NK-92 (cell line): ENCODE data around the gene PPIF.
A peak's percentile ranks its signal among the peaks of the same experiment; 100 is the strongest.

Source experiments
- DNase-seq: peaks from one replicate; lab custom pipeline; 2025; ENCODE audit not compliant: unreplicated experiment; lab: John Stamatoyannopoulos, UW

The PPIF gene

DNA sequence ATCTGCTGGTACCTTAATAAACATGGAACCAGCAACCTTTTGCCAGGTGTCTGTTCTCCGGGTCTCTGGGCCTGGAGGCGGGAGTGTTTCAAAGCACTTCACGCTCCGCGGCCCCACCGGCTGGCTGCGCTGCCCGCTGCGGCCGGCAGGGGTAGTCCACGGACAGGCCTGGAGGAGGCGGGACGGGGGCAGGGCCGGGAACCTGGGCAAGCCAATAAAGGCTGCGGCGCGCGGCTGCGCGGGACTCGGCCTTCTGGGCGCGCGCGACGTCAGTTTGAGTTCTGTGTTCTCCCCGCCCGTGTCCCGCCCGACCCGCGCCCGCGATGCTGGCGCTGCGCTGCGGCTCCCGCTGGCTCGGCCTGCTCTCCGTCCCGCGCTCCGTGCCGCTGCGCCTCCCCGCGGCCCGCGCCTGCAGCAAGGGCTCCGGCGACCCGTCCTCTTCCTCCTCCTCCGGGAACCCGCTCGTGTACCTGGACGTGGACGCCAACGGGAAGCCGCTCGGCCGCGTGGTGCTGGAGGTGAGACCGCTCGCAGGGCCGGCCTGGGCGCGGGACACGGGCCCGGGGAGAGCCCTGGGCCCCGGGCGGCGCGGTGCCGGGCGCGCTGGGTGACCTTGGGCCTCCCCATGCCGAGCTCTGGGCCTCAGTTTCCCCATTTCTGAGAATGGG, at the start of gene PPIF:
TSS of gene PPIF (plus strand) at position 244 of the 668 bp plus-strand sequence. CDS start at position 324, 80 bp downstream.
- DNase-seq = peak; percentile 34

DNA sequence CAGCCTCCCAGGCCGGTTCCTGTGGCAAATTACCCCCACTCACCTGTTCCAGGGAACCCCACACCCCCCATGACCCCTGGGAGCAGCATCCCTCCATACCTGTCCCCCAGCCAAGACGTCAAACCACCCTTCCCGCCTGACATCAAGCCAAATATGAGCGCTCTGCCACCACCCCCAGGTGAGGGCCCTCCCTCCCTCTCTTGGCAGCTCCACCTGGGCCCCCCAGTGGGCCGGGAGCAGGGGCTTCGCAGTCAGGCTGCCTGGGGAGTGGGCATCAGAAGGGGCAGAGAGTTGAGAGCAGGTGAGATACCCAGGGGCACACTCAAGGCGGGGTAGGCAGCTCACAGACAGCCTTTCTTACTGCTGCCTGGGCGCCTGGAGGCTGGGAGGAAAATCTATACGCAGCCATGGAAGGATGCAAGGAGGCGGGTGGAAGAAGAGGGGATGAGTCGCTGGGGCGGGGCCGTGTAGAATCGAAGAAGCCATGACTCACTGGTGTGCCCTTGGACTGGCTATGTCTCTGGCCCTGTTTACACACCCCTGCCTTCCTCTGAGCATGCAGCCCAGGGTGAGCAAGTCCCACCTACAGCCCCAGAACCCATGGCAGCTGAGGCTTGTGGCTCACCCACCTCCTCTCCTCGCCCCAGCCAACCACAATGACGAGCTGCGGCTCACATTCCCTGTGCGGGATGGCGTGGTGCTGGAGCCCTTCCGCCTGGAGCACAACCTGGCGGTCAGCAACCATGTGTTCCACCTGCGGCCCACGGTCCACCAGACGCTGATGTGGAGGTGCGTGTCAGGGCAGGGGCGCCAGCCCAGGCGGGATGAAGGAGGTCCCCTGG, 48.6 kb upstream of the PPIF start:
- DNase-seq = no peak

DNA sequence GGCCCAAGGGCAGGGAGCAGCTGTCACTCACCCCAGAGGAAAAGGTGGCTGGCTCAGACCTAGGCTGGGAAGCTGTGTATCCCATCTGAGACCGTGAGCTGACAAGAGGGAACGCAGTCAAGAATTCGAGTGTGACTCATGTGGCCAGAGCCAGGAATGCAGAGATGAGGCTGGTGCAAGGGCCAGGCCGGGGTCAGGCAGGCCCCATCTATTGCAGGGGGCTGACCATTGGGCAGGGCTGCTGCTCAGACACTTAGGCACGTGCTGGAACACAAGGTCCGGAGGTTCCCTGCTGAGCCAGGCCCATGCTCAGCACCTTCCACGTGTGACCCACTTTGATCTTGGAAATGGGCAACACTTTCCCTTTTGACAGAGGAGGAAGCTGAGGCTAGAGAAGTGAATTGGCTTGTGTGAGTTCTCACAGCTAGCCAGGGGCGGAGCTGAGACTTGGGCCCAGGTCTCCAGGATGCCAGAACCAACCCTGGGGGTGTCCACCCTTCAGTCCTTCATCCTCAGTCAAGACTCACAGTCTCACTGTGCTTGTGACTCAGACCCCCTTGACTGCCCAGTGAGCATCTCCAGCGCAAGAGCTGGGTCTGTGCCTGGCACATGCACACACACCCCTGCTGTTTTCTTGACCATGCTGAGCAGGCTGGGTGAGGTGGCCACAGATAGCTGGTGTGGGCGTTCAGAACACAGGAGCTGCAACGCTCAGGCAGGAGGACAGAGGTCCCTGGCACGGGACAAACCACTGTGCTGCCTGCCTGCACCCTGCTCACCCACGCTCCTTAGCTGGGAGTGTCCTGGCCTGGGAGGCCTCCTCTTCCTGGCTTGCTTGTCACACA, 47.6 kb upstream of the PPIF start:
- DNase-seq = no peak

DNA sequence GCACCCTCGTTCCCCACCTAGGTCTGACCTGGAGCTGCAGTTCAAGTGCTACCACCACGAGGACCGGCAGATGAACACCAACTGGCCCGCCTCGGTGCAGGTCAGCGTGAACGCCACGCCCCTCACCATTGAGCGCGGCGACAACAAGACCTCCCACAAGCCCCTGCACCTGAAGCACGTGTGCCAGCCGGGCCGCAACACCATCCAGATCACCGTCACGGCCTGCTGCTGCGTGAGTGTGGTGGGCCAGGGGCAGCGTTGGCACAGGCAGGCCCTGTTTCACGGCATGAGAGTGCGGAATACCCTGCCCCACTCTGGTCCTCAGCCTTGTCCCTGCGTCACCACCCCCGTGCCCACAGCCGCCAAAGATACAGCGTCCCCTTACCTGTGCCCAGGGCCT, 46.6 kb upstream of the PPIF start:
- DNase-seq = no peak

DNA sequence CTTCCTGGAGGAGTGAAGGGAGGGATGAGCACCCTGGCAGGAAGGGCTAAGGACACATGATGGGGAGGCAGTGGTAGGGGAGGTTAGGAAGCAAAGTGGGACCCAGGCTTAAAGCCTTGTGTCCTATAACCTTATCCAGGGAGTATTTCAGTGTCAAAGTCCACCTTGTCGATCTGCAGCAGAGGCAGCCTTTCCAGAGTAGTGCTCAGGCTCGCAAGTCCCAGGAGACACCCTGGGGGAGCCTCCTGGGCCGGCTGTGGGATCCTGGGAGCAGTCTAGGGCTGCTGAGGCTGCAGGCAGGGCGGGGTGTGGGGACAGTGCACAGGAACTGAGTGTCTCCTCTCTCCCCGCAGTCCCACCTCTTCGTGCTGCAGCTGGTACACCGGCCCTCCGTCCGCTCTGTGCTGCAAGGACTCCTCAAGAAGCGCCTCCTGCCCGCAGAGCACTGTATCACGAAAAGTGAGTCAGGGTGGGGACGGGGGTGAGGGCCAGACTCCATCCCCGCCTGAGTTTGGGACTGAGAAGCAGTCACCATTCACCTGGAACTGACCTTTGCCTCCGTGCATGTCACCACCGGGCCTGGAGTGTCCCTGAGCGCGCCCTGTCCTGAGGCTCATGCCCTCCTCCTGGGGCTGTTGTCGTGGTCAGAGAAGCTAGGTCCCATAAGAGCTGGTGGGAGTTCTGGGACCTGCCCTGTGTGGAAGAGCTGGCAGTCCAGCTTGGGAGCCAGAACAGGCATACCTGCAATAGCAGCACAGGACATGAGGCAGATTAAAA, 45.3 kb upstream of the PPIF start:
- DNase-seq = no peak

DNA sequence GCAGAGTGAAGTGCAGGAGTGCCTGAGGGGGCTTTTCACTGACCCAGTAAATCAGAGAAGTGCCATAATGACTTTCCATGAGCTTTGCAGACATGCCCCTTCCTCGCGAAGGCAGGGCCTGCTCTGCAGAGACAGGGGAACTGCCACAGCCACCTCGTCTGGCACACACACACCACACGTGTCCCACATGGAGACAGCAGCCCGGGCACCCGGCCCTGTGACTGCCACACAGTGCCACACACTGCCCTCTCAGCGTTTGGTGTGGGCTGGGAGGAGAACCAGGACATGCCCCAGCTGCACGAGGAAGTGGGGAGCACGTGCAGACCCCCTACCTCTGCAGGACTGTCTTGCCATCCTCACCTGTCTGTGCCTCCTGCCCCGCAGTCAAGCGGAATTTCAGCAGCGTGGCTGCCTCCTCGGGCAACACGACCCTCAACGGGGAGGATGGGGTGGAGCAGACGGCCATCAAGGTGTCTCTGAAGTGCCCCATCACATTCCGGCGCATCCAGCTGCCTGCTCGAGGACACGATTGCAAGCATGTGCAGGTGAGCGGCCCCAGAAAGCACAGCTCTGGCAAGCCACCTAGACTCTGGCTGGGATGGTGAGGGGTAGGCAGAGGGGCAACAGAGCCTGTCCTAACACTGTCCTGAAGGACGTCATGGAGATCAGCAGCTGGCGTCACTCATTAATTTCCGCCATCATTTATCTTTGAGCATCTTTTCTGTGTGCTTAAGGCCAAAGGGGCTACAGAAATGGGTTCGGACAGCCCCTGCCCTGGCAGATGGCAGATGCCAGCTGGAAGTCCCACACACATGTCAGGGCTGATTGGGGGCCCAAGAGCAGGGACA, 43.4 kb upstream of the PPIF start:
- DNase-seq = no peak

DNA sequence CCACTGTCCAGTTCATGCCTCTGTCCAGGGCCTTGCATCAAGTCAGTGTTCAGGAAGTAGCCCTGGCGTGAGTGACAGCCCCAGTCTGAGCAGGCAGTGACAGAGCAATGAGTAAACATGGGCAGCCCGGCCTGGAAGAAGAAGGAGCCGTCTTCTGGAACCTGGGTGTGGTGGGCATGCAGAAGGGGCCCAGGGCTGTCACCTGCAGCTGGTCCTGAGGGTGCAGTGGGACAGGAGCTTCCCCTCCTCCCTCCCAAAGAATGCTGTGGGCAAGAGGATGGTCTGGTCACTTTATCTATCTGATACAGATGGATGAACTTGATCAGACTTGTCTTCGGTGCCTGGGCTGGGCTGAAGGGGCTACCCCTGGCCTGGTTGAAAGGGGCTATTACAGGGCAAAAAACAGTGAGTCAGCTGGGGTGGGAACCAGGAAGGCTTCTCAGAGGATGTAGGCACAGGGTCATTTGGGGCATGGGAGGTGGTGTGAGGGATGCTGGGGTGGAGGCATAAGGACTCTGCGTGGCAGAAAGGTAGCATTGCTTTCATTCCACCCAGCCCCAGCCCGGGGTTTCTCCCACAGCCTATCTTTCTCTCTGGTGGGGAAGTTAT, 42.7 kb upstream of the PPIF start:
- no peak for DNase-seq

DNA sequence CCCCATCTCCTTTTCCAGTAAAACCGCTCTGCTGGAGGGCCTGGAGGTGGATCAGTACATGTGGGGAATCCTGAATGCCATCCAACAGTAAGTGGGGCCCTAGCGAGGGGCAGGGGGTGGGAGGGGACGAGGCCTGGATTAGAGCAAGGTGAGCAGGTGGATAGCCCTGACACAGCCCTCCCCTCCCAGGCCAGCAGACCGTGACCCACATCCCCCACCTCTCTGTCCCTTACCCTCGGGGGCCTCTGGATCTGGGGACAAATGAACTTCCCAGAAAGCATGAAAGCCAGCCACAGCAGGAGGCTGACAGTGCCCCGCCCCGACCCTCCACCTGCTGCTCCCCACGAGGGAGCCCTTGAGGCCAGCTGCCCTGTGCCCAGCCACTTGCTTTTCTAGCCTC, 41.8 kb upstream of the PPIF start:
- DNase-seq = no peak

DNA sequence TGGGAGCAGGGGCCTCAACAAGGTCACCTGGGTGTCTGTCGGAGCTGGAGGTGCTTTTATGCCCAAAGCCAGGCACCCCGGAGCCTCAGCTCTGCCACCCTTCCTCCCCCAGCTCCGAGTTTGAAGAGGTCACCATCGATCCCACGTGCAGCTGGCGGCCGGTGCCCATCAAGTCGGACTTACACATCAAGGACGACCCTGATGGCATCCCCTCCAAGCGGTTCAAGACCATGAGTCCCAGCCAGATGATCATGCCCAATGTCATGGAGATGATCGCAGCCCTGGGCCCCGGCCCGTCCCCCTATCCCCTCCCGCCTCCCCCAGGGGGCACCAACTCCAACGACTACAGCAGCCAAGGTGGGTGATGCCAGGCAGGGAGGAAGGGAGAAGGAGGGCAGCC, 41.3 kb upstream of the PPIF start:
- DNase-seq = no peak

DNA sequence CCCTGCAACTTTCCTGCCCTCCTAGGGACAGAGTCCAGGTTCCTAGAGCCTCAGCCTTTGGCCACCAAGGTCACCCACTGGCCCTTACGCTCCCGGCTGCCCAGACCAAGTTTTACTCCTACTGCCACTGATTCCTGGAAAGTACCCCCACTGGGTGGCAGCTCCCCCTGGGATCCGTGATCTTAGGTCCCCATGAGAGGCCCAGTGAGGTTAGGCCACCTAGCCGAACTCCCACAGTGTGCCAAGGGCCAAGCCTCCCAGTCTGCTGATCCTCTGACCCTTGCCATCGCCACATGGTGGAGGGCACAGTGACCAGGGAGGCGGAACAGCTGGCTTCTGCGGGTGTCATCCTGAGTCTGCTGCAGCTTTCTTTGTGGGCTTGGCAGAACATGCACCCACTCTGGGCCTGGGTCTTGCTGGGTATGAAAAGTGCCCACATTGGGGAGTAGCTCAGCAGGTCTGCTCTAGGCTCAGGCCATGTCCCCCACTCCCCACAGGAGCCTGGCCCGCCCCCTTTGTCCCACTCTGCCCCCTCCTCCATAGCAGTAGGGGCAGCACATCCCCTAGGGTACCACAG, 40.5 kb upstream of the PPIF start:
- no peak for DNase-seq

DNA sequence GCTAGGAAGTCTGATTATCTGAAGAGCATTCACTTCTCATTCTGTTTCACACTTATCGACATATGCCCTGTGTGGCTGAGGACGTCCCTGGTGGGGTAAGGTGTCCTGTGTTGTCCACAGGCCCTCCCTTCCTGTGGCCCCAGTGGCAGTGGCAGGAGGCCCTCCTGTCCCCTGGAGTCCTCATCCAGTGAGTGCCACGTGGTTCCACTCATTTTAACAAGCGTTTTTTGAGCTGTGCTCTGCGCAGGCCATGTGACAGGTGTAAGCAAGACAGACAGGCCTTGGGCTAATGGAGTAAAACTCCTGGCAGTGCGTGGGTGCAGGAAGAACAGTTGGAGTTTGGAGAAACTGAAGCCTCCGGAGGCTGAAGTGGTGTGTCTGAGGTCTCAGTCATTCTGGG, 39.3 kb upstream of the PPIF start:
- DNase-seq = no peak

DNA sequence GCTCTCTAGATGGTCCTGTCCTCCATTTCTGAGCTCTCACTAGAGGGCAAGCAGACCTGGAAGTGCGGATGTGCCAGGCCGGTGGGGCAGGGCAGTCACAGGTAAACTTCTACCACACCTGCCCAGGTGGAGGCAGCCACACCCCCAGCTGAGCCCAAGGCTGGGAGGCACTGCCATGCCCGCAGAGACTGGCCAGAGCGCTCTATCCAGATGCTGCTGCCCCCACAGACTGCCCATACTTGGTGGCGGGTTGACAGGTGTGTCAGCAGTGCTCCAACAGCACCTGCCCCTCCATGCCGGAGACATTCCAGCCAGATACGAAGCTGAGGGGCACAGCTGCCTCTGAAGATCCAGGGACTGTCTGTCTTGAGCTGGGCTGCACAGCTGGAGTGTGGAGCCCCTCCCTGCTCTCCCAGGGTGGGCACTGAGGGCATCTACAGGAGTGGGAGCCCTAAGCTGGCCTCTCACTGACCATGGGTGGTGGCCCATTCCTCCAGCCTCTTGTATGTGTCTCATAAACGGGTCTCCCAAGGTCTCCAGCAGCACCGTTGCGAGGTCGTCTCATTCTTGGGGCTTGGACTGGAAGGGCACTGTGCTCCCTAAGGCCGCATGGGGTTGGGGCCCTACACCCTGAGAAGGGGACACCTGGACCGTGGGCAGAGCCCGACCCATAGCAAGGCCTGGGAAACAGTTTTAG, 38.2 kb upstream of the PPIF start:
- DNase-seq = no peak

DNA sequence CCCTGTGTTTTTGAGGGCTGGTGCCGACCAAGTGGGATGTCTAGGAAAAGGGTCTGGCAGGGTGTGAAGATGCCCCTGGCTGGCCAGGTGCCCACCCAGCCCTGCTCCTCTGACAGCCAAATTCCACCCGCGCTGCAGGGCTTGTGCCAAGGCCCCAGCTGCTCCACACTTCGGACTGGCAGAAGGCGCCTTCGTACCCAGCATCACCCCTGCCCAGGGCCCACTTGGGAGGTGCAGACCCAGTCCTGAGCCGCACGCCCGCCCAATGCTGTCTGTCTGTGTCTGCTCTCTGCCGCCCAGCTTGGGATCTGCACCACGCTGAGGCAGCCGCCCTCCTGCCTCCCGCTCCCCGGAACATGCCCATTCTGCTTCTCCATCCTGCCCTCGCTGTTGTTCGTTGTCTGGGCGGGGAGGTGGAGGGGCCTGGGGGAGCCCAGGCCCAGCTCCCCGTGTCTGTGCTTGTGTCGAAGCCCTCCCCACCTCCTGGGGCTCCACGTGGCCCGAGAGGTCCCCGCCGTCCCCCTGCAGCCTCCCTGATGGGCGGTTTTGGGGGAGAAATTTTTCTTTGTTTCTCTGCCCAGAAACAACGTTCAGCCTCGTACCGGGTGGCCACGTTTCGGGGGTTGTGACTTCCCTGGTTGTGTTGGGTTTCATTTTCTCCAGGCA, 36.9 kb upstream of the PPIF start:
- DNase-seq = no peak

DNA sequence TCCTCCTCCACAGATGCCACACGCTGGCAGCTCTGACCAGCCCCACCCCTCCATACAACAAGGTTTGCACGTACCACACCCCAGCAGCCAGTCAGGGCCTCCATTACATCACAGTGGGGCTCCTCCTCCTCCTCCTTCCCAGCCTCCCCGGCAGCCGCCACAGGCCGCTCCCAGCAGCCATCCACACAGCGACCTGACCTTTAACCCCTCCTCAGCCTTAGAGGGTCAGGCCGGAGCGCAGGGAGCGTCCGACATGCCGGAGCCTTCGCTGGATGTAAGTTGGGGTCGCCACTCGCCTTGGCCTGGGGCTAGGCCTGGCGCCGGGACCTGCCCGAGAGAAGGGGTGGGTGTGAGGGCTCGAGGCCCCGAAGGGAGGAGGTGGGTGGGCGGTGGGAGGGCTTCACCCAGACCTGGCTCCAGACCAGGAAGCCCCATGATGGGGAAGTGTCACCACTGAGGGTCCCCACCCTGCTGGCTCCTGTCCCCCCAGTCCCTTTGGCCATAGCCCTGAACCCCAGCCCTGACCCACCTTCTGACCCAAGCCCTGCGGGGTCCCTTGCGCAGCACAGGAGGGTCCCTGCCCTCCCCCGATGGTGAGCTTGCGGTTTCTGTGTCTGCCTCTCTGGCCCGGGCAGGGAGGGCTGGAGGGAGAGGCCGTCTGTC, 36.2 kb upstream of the PPIF start:
- no peak for DNase-seq

DNA sequence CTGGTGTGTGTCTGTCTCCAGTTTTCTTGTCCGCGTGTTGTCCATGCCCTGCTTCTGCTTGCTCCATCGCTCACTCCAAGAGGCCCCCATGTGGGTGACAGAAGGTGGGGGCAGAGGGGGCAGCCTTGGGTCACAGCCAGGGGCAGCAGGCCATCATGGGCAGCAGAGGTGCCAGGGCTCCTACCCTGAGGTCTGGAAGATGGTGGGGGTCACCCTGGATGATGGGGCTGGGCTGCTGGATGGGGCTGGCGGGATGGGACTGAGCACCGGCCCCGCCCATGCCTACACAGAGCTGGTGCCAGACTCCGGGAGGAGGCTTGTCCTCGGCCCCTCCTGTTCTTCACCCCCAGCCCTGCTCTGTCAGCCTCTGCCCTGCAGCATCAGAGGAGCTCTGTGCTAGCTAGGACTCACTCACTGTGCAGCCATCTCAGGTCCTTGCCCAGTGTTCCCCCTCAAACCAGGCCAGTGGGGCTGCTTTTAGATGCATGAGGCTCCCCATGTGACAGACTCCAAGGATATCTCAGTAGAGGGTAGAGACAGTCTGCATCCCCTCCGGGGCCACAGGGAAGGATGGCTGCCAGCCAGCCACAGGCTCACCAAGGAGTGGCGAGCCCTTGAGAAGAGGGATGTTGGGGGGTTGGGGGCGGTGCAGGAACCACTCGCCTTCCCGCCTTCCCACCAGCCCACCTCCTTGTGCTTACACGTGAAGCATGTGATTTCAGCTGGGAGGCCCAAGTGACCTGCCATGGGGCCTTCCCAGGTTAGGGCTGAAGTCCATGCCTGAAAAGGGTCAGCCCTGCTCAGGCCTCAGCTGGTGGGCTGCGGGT, 35.5 kb upstream of the PPIF start:
- DNase-seq = no peak

DNA sequence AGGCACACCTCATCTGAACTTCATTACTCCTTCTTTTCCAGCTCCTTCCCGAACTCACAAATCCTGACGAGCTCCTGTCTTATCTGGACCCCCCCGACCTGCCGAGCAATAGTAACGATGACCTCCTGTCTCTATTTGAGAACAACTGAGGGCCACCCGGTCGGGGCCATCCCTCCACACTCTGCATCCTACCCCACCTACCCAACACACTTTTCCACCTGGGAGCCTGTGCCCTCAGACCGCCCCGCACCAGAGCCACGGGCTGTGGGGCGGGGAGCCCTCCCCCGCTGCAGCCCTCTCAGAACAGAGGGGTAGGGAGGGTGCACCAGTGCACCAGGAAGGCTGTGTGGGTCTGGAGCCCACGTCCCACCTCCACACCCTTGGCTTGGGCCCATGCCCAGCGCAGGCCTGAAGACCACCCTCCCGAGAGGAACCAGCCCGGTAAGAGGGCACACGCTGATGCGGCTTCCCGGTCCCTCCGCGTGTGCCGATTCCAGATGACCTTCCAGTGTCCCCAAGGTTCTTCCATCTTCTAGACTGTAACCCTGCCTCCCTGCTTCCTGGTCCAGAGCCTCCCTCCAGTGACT, 34.6 kb upstream of the PPIF start:
- no peak for DNase-seq
